HEK293T (cell line): ENCODE results near the gene MCFD2.

Experiments
- ARNT ChIP-seq: fragments of 450-650 bp; IDR thresholded peaks from 2 replicates; pipeline ENCODE4 v1.6.1; 2017; ENCODE audit warnings: mild to moderate bottlenecking
- ELF4 ChIP-seq: fragments of 450-650 bp; IDR thresholded peaks from 2 replicates; pipeline ENCODE4 v1.6.1; 2017; ENCODE audit warnings: antibody characterized with exemption
- FOXK2 ChIP-seq: fragments of 450-650 bp; IDR thresholded peaks from 2 replicates; pipeline ENCODE4 v1.6.1; 2016; ENCODE audit warnings: mild to moderate bottlenecking
- FOXM1 ChIP-seq: fragments of 450-650 bp; IDR thresholded peaks from 2 replicates; pipeline ENCODE4 v1.6.1; 2017; ENCODE audit warnings: mild to moderate bottlenecking, borderline replicate concordance
- SP1 ChIP-seq: fragments of 450-650 bp; IDR thresholded peaks from 2 replicates; pipeline ENCODE4 v1.6.1; 2017
- SUZ12 ChIP-seq: fragments of 450-650 bp; IDR thresholded peaks from 2 replicates; pipeline ENCODE4 v1.6.1; 2016; ENCODE audit warnings: mild to moderate bottlenecking
- TARDBP ChIP-seq: fragments of 450-650 bp; IDR thresholded peaks from 2 replicates; pipeline ENCODE4 v1.6.1; 2016
- ZNF384 ChIP-seq: fragments of 450-650 bp; IDR thresholded peaks from 2 replicates; pipeline ENCODE4 v1.6.1; 2016

GRCh38 chr2:46915811-46916630 lies 415 bp upstream of the MCFD2 start:
- TF ChIP-seq SP1 (no peak), TARDBP (no peak), FOXK2 (no peak), SUZ12 (no peak), ELF4 (no peak), ARNT (no peak), ZNF384 (no peak), FOXM1 (no peak)
